GM21515 (cell line): ENCODE measurements around the gene GSTA5.
"Not testable (repeated sequence)": the region's sequence is repeated elsewhere in the genome, so short reads cannot be mapped to it uniquely, and the experiment has no call there.

Experiments
- ATAC-seq: cut with Tn5 transposase; IDR thresholded peaks from one replicate; pipeline ENCODE4 v1.9.1; 2021; ENCODE audit not compliant: unreplicated experiment

The GSTA5 gene

GRCh38 chr6:52840763-52841585 is at the start of gene GSTA5:
Gene GSTA5, minus strand, starts transcription at chr6:52840813.
- ATAC-seq, result no peak

GRCh38 chr6:52890018-52890417 is 49.4 kb upstream of the GSTA5 start:
- ATAC-seq, result no peak

GRCh38 chr6:52887910-52888524 is 47.4 kb upstream of the GSTA5 start:
- no peak for ATAC-seq

- ATAC-seq, result peak; percentile 100
Observed at GRCh38 chr6:52881996-52882841, 41.6 kb upstream of the GSTA5 start.

- no peak for ATAC-seq
Observed at GRCh38 chr6:52881662-52881995, 41.0 kb upstream of the GSTA5 start.

- ATAC-seq, result no peak
Observed at GRCh38 chr6:52877786-52878185, 37.2 kb upstream of the GSTA5 start.

GRCh38 chr6:52877168-52877567 is 36.6 kb upstream of the GSTA5 start:
- ATAC-seq, result no peak

GRCh38 chr6:52876056-52876787 is 35.6 kb upstream of the GSTA5 start:
- ATAC-seq, result no peak

GRCh38 chr6:52872031-52872430 is 31.4 kb upstream of the GSTA5 start:
- ATAC-seq, result no peak

- no peak for ATAC-seq
Observed at GRCh38 chr6:52871621-52872020, 31.0 kb upstream of the GSTA5 start.

- ATAC-seq, result not testable (repeated sequence)
Observed at GRCh38 chr6:52870335-52871091, 29.9 kb upstream of the GSTA5 start.

- ATAC-seq, result not testable (repeated sequence)
Observed at GRCh38 chr6:52868899-52869298, 28.3 kb upstream of the GSTA5 start.

- ATAC-seq, result no peak
Observed at GRCh38 chr6:52868240-52868639, 27.6 kb upstream of the GSTA5 start.

GRCh38 chr6:52861151-52861550 is 20.5 kb upstream of the GSTA5 start:
- ATAC-seq, result not testable (repeated sequence)

GRCh38 chr6:52858416-52858815 is 17.8 kb upstream of the GSTA5 start:
- ATAC-seq, result no peak

- not testable (repeated sequence) for ATAC-seq
Observed at GRCh38 chr6:52856137-52856536, 15.5 kb upstream of the GSTA5 start.

GRCh38 chr6:52849137-52849536 is 8.5 kb upstream of the GSTA5 start:
- no peak for ATAC-seq

GRCh38 chr6:52846002-52846401 is 5.4 kb upstream of the GSTA5 start:
- no peak for ATAC-seq

- ATAC-seq, result no peak
Observed at GRCh38 chr6:52843605-52844004, 3.0 kb upstream of the GSTA5 start.
